Measurements from ENCODE around the gene SMYD4. TPM values are rescaled to one million over a fixed set of nuclear protein-coding genes. Genes with fewer than 3 reads are reported as not detected.
"Not testable (repeated sequence)": the region's sequence is repeated elsewhere in the genome, so short reads cannot be mapped to it uniquely, and the experiment has no call there.

Gene SMYD4
- total RNA-seq, 2 donors from 2014 or later = 8.0 to 14.7 TPM

DNA sequence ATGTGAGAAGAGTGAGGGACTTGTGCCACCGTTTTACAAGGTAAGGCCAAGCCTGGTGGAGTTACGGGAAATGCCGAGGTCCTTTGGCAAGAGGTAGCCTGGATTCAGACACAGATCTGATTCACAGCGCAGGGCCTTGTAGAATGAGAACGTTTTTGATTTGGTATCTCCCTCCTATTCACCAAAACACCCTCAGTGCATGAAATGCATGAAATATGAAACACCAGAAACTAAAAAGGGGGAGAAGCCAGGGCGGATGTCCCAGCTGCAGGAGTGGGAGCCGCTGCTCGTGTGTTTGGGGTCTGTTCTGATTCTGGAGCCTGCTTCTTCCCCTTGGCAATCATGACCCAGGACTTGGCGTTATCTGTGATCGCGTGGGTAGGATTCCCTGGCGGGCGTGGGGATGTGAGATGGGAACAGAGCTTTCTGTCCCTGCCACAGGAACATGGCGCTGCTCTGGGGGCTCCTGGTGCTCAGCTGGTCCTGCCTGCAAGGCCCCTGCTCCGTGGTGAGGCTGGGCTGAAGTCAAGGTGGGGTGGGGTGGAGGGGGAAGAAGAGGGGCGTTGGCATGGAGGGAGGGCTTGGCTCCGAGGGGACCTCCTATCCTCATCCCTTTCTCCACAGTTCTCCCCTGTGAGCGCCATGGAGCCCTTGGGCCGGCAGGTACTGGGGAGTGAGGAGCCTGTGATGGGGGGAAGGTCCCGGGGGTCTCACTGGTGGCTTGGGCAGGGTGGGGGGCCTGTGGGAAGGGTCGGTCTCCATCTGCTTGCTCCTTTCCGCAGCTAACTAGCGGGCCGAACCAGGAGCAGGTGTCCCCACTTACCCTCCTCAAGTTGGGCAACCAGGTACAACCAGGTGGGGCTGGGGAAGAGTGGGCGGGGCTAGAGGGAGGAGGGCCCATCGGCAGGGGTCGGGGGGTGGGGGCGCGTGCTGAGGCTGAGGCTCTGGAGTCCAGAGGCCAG lies 84.9 kb downstream of the SMYD4 start:
- no peaks in the 10 kb centered on the region for H3K9me3 ChIP-seq
- no peak for DNase-seq
- intact Hi-C loops (cut with DNase I) = no loop called here

DNA sequence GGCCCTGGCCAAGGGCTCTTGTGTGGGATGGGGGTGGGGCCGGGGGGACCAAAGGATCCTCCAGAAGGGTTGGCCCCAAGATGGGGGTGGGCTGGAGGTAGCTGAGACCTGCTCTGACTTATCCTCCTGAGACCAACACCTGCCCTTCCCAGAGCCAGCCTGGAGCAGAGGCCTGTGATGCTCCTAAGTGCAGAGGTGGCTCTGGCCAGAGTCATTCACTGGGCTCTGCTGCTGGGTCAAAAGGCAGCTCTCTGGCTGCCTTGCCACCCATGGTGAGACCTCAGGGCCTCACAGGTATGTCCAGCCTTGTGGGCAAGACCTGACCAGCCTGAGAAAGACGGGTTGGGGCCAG lies 86.6 kb downstream of the SMYD4 start:
- no peak for DNase-seq
- Histone ChIP-seq H3K9ac (ENCODE audit: low read depth in 2 of 2, low read length in 2 of 2) (no peak overlapping the region), H3K4me3 (no peak overlapping the region), H3K4me1 (peaks cover 4% of the 10 kb centered on the region), H3K27ac (no peak overlapping the region), H3K9me3 (no peaks in the 10 kb centered on the region), H3K36me3 (no peaks in the 10 kb centered on the region), H3K27me3 (no peaks in the 10 kb centered on the region)
- TF ChIP-seq, protein P1, sequence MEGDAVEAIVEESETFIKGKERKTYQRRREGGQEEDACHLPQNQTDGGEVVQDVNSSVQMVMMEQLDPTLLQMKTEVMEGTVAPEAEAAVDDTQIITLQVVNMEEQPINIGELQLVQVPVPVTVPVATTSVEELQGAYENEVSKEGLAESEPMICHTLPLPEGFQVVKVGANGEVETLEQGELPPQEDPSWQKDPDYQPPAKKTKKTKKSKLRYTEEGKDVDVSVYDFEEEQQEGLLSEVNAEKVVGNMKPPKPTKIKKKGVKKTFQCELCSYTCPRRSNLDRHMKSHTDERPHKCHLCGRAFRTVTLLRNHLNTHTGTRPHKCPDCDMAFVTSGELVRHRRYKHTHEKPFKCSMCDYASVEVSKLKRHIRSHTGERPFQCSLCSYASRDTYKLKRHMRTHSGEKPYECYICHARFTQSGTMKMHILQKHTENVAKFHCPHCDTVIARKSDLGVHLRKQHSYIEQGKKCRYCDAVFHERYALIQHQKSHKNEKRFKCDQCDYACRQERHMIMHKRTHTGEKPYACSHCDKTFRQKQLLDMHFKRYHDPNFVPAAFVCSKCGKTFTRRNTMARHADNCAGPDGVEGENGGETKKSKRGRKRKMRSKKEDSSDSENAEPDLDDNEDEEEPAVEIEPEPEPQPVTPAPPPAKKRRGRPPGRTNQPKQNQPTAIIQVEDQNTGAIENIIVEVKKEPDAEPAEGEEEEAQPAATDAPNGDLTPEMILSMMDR (IDR thresholded peaks at IDR 0.05) = no peak
- intact Hi-C loops (cut with DNase I) = no loop called here

More for the DNA sequence above, 84.9 kb downstream of the SMYD4 start:
- Histone ChIP-seq H3K27me3 (no peaks in the 10 kb centered on the region), H3K9ac (ENCODE audit: low read depth in 2 of 2, low read length in 2 of 2) (no peak overlapping the region), H3K4me3 (no peak overlapping the region), H3K4me1 (peaks cover 4% of the 10 kb centered on the region), H3K27ac (no peak overlapping the region), H3K36me3 (no peaks in the 10 kb centered on the region)
- TF ChIP-seq, protein P1 (IDR thresholded peaks at IDR 0.05) = no peak

DNA sequence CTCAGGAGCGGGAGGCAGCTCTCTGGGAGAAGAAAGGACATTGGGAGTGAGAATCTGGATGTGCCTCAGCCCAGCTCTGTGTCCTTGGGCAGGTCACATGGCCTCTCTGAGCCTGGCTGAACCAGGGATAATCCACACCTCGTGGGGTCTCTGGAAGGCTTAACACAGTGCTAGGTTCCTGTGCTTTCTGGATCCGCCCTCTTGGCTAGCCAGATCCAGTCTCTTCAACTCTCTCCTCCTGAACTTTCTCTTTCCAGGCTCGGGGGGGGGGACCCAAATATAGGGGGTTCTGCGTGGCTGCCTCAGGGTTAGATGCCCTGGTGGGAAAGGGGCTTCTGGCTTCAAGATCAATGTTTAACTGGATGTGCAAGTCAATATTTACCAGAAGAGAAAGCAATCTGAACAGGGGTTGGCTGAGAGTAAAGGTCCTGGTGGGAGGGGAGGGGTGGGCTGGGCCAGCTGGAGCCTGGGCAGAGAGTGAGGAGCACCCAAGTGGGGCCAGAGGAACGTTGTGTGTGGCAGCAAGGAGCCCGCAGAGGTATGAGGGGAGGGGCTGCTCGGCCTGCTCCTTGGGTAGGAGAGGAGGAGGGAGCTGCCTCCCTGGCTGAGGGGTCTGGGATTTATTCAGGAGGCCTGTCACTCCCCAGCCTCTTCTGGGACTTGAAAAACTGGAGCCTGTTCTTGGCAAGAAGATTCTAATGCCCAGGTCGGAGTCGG lies 87.2 kb downstream of the SMYD4 start, which contains the start of gene SERPINF2:
TSS of gene SERPINF2 (plus strand) at position 501 of the 717 bp plus-strand sequence. CDS start 2,125 bp downstream, outside the sequence.
- Histone ChIP-seq H3K9ac (ENCODE audit: low read depth in 2 of 2, low read length in 2 of 2) (no peak within 1 kb of the TSS), H3K27me3 (no peaks in the 10 kb centered on the region), H3K36me3 (no peaks in the 10 kb centered on the region), H3K4me1 (peaks cover 4% of the 10 kb centered on the region), H3K4me3 (no peak within 1 kb of the TSS), H3K9me3 (no peaks in the 10 kb centered on the region), H3K27ac (no peak within 1 kb of the TSS)
- intact Hi-C loops (cut with DNase I) = no loop called here
- TF ChIP-seq, protein P1 (IDR thresholded peaks at IDR 0.05) = no peak
- DNase-seq = no peak

DNA sequence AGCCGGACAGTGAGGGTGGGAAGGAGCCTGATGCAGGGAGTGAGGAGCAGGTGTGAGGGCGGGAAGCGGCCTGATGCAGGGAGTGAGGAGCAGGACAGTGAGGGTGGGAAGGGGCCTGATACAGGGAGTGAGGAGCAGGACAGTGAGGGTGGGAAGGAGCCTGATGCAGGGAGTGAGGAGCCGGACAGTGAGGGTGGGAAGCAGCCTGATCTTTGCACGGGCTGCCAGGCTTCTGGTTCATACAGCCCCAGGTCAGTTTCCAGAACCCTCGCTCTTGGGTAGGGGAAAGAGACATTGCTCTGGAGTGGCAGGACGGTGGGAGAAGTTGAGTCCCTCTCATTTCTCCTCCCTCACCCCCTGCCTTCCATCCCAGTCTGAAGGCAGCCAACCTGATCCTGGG lies 87.8 kb downstream of the SMYD4 start:
- H3K4me1 ChIP-seq; H3K9ac ChIP-seq (ENCODE audit: low read depth in 2 of 2, low read length in 2 of 2); H3K9me3 ChIP-seq; intact Hi-C loops (cut with DNase I); H3K27me3 ChIP-seq; H3K4me3 ChIP-seq; DNase-seq; H3K36me3 ChIP-seq; H3K27ac ChIP-seq: not testable (repeated sequence)

DNA sequence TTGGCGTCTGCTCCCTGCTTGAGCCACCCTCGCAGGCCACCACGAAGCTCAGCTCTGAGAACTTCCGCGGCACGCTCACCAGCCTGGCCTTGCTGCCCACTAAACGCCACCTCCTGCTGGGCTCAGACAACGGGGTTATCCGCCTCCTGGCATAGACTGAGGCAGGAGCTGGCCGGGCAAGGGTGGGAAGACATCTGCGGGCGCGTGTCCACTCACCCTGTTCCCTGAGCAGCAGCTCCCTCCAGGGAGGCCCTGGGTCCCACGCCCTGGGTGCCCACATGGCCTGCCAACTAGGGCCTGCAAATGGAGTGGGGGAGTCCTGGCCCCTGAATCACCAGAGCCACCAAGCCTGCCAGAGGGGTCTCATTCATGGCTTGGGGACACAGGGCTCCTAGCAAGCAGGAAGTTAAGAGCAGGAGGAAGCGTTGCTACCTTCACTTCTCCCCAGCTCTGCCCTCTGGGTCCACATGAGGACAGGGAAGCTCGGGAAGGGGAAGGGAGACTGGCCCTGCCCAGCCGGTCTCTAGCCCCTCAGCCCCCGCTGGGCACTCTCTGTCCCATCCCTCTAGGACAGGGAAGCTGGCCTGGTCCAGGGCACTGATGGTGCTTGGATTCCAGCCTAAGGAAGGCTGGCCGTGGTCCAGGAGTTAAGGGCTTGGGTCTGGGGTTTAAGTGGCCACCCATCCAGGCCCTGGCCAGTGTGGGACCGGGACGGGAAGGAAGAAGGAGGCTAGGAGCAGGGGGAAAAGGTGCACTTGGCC lies 92.0 kb downstream of the SMYD4 start:
- H3K4me3 ChIP-seq = no peak overlapping the region
- TF ChIP-seq, protein P1 (IDR thresholded peaks at IDR 0.05) = no peak
- H3K9me3 ChIP-seq = no peaks in the 10 kb centered on the region
- DNase-seq = no peak
- no peaks in the 10 kb centered on the region for H3K27me3 ChIP-seq
- no peak overlapping the region for H3K9ac ChIP-seq (ENCODE audit: low read depth in 2 of 2, low read length in 2 of 2)
- intact Hi-C loops (cut with DNase I) = no loop called here
- H3K27ac ChIP-seq = no peak overlapping the region
- peaks cover 4% of the 10 kb centered on the region for H3K4me1 ChIP-seq
- H3K36me3 ChIP-seq = no peaks in the 10 kb centered on the region
